NCI-H446 (cell line): ENCODE results near the gene WASHC4.
"Not testable (repeated sequence)": the region's sequence is repeated elsewhere in the genome, so short reads cannot be mapped to it uniquely, and the experiment has no call there.

Experiments used
- DNase-seq, 2 experiments: peaks; one replicate each; lab custom pipeline; 2025; lab: John Stamatoyannopoulos, UW

WASHC4 gene

GRCh38 chr12:105164068-105164467, 56.5 kb downstream of the WASHC4 start:
- no peak for DNase-seq

GRCh38 chr12:105166736-105167135, 59.2 kb downstream of the WASHC4 start:
- DNase-seq: no peak

- no peak for DNase-seq
Observed at GRCh38 chr12:105167346-105167745, 59.8 kb downstream of the WASHC4 start.

- DNase-seq: no peak
Observed at GRCh38 chr12:105168006-105168405, 60.5 kb downstream of the WASHC4 start.

- DNase-seq: no peak
Observed at GRCh38 chr12:105170139-105170538, 62.6 kb downstream of the WASHC4 start.

- no peak for DNase-seq
Observed at GRCh38 chr12:105171691-105172436, 64.3 kb downstream of the WASHC4 start.

GRCh38 chr12:105175397-105175990, 68.0 kb downstream of the WASHC4 start:
- DNase-seq: no peak

GRCh38 chr12:105177208-105177607, 69.7 kb downstream of the WASHC4 start:
- no peak for DNase-seq

- not testable (repeated sequence) for DNase-seq
Observed at GRCh38 chr12:105179114-105179513, 71.6 kb downstream of the WASHC4 start.

- DNase-seq: not testable (repeated sequence)
Observed at GRCh38 chr12:105183406-105183805, 75.9 kb downstream of the WASHC4 start.

- DNase-seq: not testable (repeated sequence)
Observed at GRCh38 chr12:105183976-105184375, 76.4 kb downstream of the WASHC4 start.

- no peak for DNase-seq
Observed at GRCh38 chr12:105189293-105189692, 81.8 kb downstream of the WASHC4 start.

- DNase-seq: no peak
Observed at GRCh38 chr12:105190530-105190929, 83.0 kb downstream of the WASHC4 start.

GRCh38 chr12:105192624-105193225, 85.2 kb downstream of the WASHC4 start:
- no peak for DNase-seq

- DNase-seq: no peak
Observed at GRCh38 chr12:105194947-105195346, 87.4 kb downstream of the WASHC4 start.

GRCh38 chr12:105196090-105196489, 88.6 kb downstream of the WASHC4 start:
- DNase-seq: no peak

GRCh38 chr12:105198961-105199360, 91.4 kb downstream of the WASHC4 start:
- DNase-seq: no peak

- no peak for DNase-seq
Observed at GRCh38 chr12:105200385-105200784, 92.9 kb downstream of the WASHC4 start.

GRCh38 chr12:105201299-105201698, 93.8 kb downstream of the WASHC4 start:
- no peak for DNase-seq

- no peak for DNase-seq
Observed at GRCh38 chr12:105202202-105202601, 94.7 kb downstream of the WASHC4 start.

- no peak for DNase-seq
Observed at GRCh38 chr12:105204127-105204526, 96.6 kb downstream of the WASHC4 start.

GRCh38 chr12:105204916-105205315, 97.4 kb downstream of the WASHC4 start:
- DNase-seq: no peak

GRCh38 chr12:105205322-105206048, 98.0 kb downstream of the WASHC4 start:
- no peak for DNase-seq
